Measurements from ENCODE around the gene CDC6. TPM values are rescaled to one million over a fixed set of nuclear protein-coding genes. Genes with fewer than 3 reads are reported as not detected.

Gene CDC6
- total RNA-seq, 1 donor from 2014 or later, result 49.2 TPM

DNA sequence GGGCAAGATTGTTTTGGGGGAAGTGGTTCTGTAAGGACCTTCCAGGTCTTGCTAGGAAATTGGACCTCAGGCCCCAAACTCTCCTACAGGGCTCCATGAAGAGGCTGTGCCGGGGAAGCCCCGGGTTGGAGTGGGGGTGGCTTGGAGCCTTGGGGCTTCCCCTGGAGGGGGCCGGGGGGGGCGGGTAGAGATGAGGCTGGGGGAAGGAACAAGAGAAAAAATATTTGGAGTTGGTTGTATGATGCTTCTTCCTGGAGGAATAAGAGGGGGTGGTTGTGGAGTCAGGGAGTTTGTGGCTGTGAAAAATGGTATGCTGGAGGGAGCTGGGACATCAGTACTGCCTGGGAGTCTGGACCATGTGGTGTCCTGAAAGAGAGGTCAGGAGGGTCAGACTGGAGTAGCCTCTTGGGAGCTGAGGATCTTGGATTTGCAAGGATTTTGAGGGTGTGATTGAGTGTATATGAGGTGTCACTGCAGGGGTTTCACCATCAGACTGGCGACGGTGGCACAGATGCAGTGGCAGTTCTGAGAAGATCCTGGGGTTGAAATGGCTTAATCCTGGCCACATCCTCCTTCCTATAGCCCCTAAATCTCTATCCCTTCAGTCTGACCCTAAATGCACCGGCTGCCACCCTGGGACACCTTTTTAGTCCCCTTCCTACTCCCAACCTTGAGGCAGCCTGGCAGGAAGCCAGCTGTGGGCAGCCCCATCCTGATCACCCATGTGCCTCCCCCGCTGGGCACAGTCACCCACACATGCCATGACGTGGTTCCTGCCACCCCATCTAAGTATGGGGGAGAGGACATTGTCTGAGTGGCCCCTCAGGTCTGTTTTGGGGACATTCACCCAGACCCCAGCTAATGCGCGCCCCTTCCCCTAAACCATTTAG, 32.2 kb downstream of the CDC6 start:
- no peak for DNase-seq (ENCODE audit: low read depth)
- TF ChIP-seq, protein P1, sequence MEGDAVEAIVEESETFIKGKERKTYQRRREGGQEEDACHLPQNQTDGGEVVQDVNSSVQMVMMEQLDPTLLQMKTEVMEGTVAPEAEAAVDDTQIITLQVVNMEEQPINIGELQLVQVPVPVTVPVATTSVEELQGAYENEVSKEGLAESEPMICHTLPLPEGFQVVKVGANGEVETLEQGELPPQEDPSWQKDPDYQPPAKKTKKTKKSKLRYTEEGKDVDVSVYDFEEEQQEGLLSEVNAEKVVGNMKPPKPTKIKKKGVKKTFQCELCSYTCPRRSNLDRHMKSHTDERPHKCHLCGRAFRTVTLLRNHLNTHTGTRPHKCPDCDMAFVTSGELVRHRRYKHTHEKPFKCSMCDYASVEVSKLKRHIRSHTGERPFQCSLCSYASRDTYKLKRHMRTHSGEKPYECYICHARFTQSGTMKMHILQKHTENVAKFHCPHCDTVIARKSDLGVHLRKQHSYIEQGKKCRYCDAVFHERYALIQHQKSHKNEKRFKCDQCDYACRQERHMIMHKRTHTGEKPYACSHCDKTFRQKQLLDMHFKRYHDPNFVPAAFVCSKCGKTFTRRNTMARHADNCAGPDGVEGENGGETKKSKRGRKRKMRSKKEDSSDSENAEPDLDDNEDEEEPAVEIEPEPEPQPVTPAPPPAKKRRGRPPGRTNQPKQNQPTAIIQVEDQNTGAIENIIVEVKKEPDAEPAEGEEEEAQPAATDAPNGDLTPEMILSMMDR (conservative IDR thresholded peaks at IDR 0.05; ENCODE audit: low read depth, low read length), result no peak
- peak overlapping the region; percentile 98 for H3K4me3 ChIP-seq (ENCODE audit: low read depth, low read length)

DNA sequence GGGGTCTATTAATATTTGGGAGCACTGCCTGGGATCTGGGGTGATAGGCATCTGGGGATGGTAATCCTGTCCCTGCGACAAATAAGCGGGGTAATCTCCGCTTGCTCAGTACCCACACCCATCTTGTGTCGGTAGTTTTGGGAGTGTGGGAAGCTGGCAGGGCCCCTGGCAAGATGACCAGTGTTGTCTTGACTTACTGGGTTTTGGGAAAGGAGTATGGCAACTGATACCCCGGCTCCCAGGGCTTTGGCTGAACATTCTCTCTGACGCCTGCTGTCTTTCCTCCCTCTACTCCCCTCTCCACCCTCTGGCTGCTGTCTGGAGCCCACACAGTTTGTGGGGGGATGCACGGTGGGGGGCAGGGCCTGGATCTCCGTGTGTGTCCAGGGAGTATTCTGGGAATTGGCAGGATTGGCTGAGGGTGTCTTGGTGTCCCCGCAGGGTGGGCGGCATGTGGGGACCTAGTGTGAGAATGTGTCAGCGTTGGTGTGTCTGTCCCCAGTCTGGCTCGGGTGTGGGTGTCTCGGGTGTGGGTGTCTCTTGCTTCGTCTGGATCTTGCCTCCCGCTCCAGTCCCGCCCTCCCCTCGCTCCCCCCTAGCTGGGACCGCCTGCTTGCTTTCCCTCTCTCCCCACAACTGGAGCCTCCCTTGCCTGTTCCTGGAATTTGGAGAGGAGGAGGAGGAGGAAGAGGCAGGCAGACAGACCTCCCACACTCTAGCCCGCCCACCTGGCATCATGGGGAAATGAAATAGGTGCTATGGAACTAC, 33.3 kb downstream of the CDC6 start:
- TF ChIP-seq, protein P1 (conservative IDR thresholded peaks at IDR 0.05; ENCODE audit: low read depth, low read length), result no peak
- no peak for DNase-seq (ENCODE audit: low read depth)
- no peak overlapping the region for H3K4me3 ChIP-seq (ENCODE audit: low read depth, low read length)

- DNase-seq (ENCODE audit: low read depth), result no peak
- TF ChIP-seq, protein P1 (conservative IDR thresholded peaks at IDR 0.05; ENCODE audit: low read depth, low read length), result no peak
- no peak overlapping the region for H3K4me3 ChIP-seq (ENCODE audit: low read depth, low read length)
Measured at GRCh38 chr17:40321524-40321929, 33.8 kb downstream of the CDC6 start.

DNA sequence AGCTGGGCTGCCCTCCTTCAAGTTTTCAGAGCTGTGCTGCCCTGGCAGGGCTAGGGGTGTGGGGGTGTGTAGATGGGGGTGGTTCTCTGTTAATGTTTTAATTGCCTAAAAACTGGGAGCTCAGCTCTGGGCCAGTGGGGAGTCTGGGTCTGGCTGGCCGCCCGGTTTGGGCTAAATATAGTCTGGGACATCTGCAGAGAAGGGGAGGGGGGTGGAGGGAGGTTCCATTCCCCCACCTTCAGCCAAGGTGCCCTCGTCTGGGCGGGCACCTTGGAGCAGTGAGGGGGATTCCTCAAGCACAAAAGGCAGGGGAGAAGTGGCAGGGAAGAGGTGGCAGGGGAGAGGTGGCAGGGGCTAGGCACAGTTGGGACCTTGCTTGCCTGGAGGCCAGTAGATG, 34.3 kb downstream of the CDC6 start:
- TF ChIP-seq, protein P1 (conservative IDR thresholded peaks at IDR 0.05; ENCODE audit: low read depth, low read length), result no peak
- peak overlapping the region; percentile 43 for H3K4me3 ChIP-seq (ENCODE audit: low read depth, low read length)
- no peak for DNase-seq (ENCODE audit: low read depth)

DNA sequence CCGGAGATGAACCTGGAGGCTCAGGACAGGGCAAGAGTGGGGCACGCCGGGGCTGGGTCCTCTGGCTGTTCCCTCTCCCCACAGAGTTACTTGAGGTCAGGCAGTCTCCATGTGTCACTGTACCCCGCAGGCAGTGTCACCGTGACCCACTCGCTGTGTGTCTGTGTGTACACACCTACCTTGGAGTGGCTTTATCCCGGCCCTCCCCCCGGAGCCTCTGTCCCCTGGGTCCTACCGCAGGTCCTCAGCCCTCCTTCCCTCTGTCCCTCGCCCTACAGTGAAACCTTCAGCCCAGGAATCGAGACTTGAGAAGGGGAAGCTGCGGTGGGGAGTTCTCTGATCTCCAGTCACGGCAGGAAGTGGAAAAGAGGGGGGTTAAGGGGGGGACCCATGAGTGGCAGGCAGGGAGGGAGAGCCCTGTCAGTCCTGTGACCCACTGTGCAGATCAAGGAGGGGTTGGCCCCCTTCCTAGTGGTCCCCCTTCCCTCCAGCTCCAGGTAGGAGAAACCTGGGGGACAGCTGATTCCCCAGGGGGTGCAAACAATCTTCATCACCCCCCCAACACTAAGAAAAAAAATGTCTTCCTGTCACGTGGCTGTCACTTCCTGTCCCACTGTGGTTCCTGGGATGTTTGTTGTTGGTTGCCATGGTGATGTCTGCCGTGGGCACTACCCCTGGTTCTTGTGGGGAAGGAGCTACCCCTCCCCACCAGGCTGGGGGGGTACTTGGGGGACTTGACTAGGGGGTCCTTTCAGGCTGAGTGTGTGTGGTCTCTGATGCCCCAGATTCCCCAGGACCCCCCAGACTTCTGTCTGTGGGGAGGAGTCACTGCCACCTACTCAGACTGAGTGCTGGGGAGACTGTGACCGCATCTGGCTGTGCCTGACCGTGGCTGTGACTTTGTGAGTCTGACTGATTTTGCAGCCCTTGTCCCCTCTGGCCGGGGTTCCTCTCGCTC, 35.0 kb downstream of the CDC6 start:
- peak overlapping the region; percentile 43 for H3K4me3 ChIP-seq (ENCODE audit: low read depth, low read length)
- TF ChIP-seq, protein P1 (conservative IDR thresholded peaks at IDR 0.05; ENCODE audit: low read depth, low read length), result no peak
- DNase-seq (ENCODE audit: low read depth), result no peak

All from epithelial cell of proximal tubule (primary cell).